Vagina (tissue), 2 donors: Measurements from ENCODE around the gene ANXA8. TPM values are rescaled to one million over a fixed set of nuclear protein-coding genes. Genes with fewer than 3 reads are reported as not detected.

Experiments
- DNase-seq, 2 donors: peaks; one replicate each; pipeline ENCODE4 v3.0.0-alpha.2; 2017; ENCODE audit errors: extremely low spot score in 2 of 2
- H3K27ac ChIP-seq: fragments of 200-600 bp; sonication (generic); one replicate; pipeline ENCODE4 v1.5.1; 2019
- H3K27me3 ChIP-seq: fragments of 200-600 bp; sonication (generic); one replicate; pipeline ENCODE4 v1.5.1; 2019
- H3K36me3 ChIP-seq, 2 donors: fragments of 200-600 bp; sonication (generic); one replicate each; pipeline ENCODE4 v1.5.1; 2017 to 2019
- H3K4me1 ChIP-seq: fragments of 200-600 bp; sonication (generic); one replicate; pipeline ENCODE4 v1.5.1; 2019
- H3K4me3 ChIP-seq, 2 donors: fragments of 200-600 bp; sonication (generic); 1 replicate in 1 of 2; 2 replicates in 1 of 2; pipeline ENCODE4 v1.5.1; 2016 to 2019
- H3K9me3 ChIP-seq: fragments of 200-600 bp; sonication (generic); one replicate; pipeline ENCODE4 v1.5.1; 2019
- CTCF ChIP-seq, 3 experiments: fragments of 450-650 bp in 2 of 3; fragments of 200-600 bp in 1 of 3; sonication (generic) in 1 of 3; IDR thresholded peaks; one replicate each; pipeline ENCODE4 v1.5.1; 2017 to 2019; ENCODE audit warnings: antibody characterized with exemption in 3 of 3, mild to moderate bottlenecking in 2 of 3, moderate library complexity in 2 of 3
- POLR2A ChIP-seq, 2 donors: fragments of 450-650 bp; IDR thresholded peaks; one replicate each; pipeline ENCODE4 v1.6.1; 2017; ENCODE audit warnings: antibody characterized with exemption in 2 of 2, mild to moderate bottlenecking in 2 of 2, moderate library complexity in 2 of 2
- POLR2AphosphoS5 ChIP-seq, 2 donors: sonication (generic); formaldehyde crosslinking; IDR thresholded peaks; one replicate each; pipeline ENCODE4 v1.9.0; 2017; ENCODE audit warnings: antibody characterized with exemption in 2 of 2, mild to moderate bottlenecking in 2 of 2, low read depth in 1 of 2; ENCODE audit not compliant: insufficient read depth in 1 of 2
- intact Hi-C: fragments of 100-400 bp; cut with DNase I; formaldehyde crosslinking; loops from one replicate; pipeline ENCODE4 v1.15.1; 2023
- small RNA-seq: library from RNA; depleted of rRNA; stranded (forward); fragments of <200 nt; gene quantifications from one replicate; pipeline ENCODE3, GENCODE V24; 2016
- total RNA-seq: library from RNA; depleted of rRNA; stranded (reverse); fragments of >200 nt; gene quantifications from one replicate; pipeline ENCODE4 v1.2.3, GENCODE V29; 2016

Gene ANXA8
- total RNA-seq, 1 donor from 2014 or later, result 135 TPM

GRCh38 chr10:47420305-47421056 lies 63.4 kb downstream of the ANXA8 start:
- H3K27me3 ChIP-seq, result no peaks in the 10 kb centered on the region
- H3K4me1 ChIP-seq, result no peaks in the 10 kb centered on the region
- intact Hi-C loops, result no loop called here
- H3K9me3 ChIP-seq, result no peaks in the 10 kb centered on the region
- DNase-seq, result peak in 1 of 2 donors; percentile 65
- H3K4me3 ChIP-seq, result no peak overlapping the region
- H3K27ac ChIP-seq, result no peak overlapping the region
- H3K36me3 ChIP-seq, result no peaks in the 10 kb centered on the region
- TF ChIP-seq POLR2AphosphoS5 (IDR thresholded peaks at IDR 0.05; ENCODE audit: insufficient read depth in 1 of 2, low read depth in 1 of 2) (no peak), POLR2A (IDR thresholded peaks at IDR 0.05) (no peak), CTCF (IDR thresholded peaks at IDR 0.05) (no peak)

- intact Hi-C loops, result no loop called here
- no peaks in the 10 kb centered on the region for H3K4me1 ChIP-seq
- peak in 1 of 2 donors; percentile 67 for DNase-seq
- no peak for TF ChIP-seq POLR2AphosphoS5 (IDR thresholded peaks at IDR 0.05; ENCODE audit: insufficient read depth in 1 of 2, low read depth in 1 of 2)
- no peak for TF ChIP-seq CTCF (IDR thresholded peaks at IDR 0.05)
- TF ChIP-seq POLR2A (IDR thresholded peaks at IDR 0.05), result no peak
- no peak overlapping the region for H3K27ac ChIP-seq
- no peaks in the 10 kb centered on the region for H3K9me3 ChIP-seq
- no peaks in the 10 kb centered on the region for H3K27me3 ChIP-seq
- H3K4me3 ChIP-seq, result no peak overlapping the region
- H3K36me3 ChIP-seq, result no peaks in the 10 kb centered on the region
Measured at GRCh38 chr10:47419421-47419820, 64.5 kb downstream of the ANXA8 start.

- no peak for TF ChIP-seq POLR2AphosphoS5 (IDR thresholded peaks at IDR 0.05; ENCODE audit: insufficient read depth in 1 of 2, low read depth in 1 of 2)
- Histone ChIP-seq H3K4me1 (no peaks in the 10 kb centered on the region), H3K9me3 (no peaks in the 10 kb centered on the region), H3K36me3 (no peaks in the 10 kb centered on the region), H3K27me3 (no peaks in the 10 kb centered on the region), H3K27ac (no peak overlapping the region), H3K4me3 (no peak overlapping the region)
- intact Hi-C loops, result no loop called here
- peak in 1 of 2 donors; percentile 77 for DNase-seq
Measured at GRCh38 chr10:47418966-47419365, 64.9 kb downstream of the ANXA8 start.

- Histone ChIP-seq H3K36me3 (no peaks in the 10 kb centered on the region), H3K27me3 (no peaks in the 10 kb centered on the region), H3K9me3 (no peaks in the 10 kb centered on the region), H3K4me3 (no peak overlapping the region), H3K27ac (no peak overlapping the region), H3K4me1 (no peaks in the 10 kb centered on the region)
- intact Hi-C loops, result no loop called here
- TF ChIP-seq CTCF (IDR thresholded peaks at IDR 0.05), result no peak
- TF ChIP-seq POLR2A (IDR thresholded peaks at IDR 0.05), result no peak
- no peak for DNase-seq
Measured at GRCh38 chr10:47418321-47418720, 65.6 kb downstream of the ANXA8 start.

Small RNA genes within 50 kb of the gene (small RNA-seq; reads per million reads assigned to genes)
- gene AL591684.3 (not detected), gene RNA5SP312 (not detected)

Other genes with a start within 250 kb of the ANXA8 start
- 1.7 TPM for gene GDF10, start 183.9 kb downstream of the ANXA8 start, total RNA-seq
- gene GDF2, start 161.7 kb downstream of the ANXA8 start, total RNA-seq, result not detected
- gene RBP3, start 135.8 kb downstream of the ANXA8 start, total RNA-seq, result not detected
- gene ZNF488, start 99.8 kb downstream of the ANXA8 start, total RNA-seq, result not detected
- gene FAM25G, start 7.6 kb upstream of the ANXA8 start, total RNA-seq, result not detected
- 10.1 TPM for gene AGAP9, start 39.5 kb upstream of the ANXA8 start, total RNA-seq